COR-L47 (cell line): ENCODE data around the gene SMARCD1.
"Not testable (repeated sequence)": the region's sequence is repeated elsewhere in the genome, so short reads cannot be mapped to it uniquely, and the experiment has no call there.

Source experiments
- DNase-seq: peaks from one replicate; lab custom pipeline; 2025; lab: John Stamatoyannopoulos, UW

The SMARCD1 gene

DNA sequence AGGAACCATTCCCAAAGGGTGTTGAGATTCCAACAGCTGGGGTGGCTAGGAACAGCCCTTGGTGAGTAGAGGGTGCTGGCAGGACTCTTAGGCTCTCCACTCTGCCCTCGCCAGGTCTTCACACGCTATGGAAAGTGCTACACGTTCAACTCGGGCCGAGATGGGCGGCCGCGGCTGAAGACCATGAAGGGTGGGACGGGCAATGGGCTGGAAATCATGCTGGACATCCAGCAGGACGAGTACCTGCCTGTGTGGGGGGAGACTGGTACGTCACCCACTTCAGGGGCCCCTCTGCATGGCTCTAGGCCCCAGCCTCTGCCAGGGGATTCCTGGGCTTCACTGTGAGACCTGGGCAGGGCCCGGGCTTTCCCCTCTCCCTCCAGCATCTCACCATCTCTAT lies 8.0 kb upstream of the SMARCD1 start:
- no peak for DNase-seq

DNA sequence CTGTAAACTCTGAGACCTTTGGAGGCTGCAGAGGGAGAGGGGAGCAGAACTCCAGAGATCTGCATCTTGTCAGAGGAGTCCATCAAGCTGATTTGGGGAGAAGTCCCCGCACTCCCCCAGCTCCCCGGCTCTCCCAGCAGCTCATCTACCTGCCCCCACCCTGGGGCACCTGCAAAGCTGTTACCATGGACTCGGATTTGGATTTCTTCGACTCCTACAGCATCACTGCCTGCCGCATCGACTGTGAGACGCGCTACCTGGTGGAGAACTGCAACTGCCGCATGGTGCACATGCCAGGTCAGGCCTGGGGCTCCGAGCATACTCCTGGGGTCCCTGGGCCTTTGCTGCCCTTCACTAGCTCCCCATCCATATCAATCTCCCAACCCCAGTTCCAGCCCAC lies 6.9 kb upstream of the SMARCD1 start:
- DNase-seq, result no peak

DNA sequence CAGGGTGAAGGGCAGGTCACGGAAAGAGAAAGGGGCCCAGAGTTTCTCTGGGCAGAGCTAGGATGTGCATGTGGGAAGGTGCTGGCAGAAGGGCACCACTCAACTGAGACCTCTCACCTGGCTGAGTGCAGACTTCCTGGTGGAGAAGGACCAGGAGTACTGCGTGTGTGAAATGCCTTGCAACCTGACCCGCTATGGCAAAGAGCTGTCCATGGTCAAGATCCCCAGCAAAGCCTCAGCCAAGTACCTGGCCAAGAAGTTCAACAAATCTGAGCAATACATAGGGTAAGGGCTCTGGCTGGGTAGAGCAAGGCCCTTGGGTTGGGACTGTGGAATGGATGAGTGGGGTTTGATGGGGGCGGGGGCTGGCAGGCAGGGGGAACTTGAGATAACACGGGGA lies 5.4 kb upstream of the SMARCD1 start:
- no peak for DNase-seq

DNA sequence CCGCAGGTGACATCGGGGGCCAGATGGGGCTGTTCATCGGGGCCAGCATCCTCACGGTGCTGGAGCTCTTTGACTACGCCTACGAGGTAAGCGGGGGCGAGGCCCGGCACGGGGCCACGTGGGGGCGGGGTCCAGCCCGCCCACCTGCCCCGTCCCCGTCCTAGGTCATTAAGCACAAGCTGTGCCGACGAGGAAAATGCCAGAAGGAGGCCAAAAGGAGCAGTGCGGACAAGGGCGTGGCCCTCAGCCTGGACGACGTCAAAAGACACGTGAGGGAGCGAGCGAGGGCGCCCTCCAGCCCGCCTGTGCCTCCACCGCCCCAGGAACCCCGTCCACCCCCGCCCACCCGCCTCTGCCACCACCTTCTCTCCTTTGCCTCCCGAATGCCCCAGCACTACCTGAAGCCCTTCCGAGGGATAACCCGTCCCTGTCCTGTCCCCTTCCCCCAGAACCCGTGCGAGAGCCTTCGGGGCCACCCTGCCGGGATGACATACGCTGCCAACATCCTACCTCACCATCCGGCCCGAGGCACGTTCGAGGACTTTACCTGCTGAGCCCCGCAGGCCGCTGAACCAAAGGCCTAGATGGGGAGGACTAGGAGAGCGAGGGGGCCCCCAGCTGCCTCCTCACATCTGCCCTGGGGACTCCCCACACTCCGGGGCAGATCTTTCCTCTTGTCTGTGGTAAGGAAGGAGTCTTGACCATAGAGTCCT lies 3.9 kb upstream of the SMARCD1 start:
- no peak for DNase-seq

DNA sequence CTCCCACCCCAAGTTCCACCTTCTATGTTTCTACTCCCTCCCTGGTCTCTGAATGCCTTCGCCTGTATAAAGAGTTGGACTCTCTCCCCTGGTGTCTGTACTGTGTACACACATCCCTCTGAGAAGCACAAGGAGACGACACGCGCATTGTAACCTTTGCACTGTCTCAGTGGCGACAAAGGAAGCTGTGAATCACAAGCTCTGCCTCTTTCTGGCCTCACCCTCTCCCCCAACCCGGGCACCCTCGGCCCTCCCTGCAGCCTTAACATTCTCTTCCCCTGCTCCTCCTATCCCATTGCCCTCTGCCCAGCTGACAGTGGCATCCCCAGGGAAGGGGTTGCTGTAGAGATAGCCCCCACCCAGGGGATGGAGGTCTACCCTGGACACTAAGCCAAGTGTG lies 2.5 kb upstream of the SMARCD1 start:
- DNase-seq, result no peak

DNA sequence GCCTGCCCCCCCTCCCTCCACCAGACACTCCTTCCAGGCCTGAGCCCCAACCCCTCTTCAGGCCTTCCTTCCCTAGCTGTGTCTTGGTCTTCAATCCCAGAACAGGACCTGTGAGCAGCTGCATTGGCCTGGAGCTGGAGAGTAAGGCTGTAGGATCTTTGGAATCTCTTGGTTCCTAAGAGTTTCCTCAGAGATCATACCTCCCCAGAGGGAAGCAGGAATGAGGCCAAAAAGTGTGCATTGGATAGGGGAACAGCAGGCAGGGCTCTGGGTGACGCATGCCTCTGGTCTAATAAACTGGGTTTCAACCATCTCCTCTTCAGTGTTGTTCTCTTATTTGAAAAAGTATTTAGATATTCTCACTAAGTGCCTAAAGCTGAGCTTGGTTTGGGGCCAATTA lies 1.8 kb upstream of the SMARCD1 start:
- DNase-seq, result no peak

DNA sequence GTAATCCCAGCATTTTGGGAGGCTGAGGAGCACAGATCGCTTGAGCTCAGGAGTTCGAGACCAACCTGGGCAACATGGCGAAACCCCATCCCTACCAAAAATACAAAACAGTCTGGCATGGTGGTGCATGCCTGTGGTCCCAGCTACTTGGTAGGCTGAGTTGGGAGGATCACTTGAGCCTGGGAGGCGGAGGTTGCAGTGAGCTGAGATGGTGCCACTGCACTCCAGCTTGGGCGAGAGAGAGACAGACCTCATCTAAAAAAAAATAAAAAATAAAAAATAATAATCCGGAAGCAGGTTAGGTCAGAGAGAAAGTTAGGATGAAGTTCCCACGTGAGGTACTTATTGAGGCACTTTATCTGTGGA lies 750 bp upstream of the SMARCD1 start:
- DNase-seq, result not testable (repeated sequence)

DNA sequence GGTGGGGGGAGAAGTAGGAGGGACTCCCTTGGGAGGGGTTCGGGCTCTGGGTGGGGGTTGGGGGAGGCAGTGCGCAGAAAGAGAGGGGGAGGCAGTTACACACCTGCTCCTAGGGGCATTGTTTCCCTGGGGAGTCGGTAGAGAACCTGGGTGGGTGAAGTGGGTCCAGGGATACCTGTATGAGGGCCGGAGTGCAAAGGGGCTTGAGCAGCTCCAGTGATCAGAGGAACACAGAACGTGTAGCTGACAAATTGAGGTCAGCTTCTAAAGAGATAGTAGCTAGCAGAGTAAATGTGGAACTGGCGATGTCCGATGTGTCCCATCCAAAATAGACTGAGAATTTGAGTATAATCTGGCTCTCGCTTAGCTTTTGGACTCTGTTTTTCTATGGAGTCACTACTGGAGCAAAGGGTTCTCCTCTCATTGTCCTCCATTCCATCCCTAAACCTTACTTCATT lies 502 bp downstream of the SMARCD1 start:
- DNase-seq, result peak; percentile 55

DNA sequence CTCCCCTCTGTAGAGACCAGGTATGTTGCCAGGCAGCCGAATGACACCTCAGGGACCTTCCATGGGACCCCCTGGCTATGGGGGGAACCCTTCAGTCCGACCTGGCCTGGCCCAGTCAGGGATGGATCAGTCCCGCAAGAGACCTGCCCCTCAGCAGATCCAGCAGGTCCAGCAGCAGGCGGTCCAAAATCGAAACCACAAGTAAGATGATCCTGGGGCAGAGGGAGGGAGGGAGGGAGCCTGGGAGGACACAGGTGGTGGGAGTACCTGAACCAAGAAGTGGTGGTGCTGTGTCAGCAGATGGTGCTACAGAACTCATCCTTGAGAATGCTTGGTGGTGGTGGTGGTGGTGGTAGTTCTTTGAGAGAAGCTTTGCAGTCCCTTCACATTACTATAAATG lies 1.0 kb downstream of the SMARCD1 start:
- DNase-seq, result no peak

DNA sequence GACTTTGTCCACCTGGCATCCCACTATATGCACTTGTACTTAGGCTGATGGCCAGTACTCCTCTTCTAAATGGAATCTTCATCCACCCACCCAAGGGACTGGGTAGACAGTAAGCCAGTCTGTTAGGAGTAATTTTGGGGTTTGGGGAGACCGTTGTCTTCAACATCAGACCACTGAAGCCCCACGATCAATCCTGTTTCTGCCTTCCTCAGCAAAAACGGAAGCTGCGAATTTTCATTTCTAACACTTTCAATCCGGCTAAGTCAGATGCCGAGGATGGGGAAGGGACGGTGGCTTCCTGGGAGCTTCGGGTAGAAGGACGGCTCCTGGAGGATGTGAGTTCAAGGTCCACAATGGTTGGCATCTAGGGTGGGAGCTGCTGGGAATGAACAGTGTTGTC lies 2.0 kb downstream of the SMARCD1 start:
- no peak for DNase-seq

DNA sequence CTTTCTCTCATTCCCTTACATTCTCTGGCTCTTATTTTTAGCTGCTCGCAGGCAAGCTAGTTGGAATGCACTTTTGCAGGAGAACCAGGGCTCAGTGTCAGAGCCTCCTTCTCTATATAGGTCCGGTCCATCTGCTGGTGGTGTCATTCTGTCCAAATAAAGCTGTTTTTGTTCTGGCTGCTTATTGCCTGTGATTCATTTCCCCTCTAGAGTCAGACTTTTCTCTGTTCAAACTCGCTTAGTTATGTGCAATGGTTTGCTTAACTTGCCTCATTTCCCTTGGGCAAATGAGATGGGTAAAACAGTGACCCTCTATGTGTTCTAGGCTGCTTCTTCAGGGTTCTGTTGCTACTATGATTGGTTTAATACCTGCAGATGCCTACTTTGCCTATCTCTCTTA lies 2.9 kb downstream of the SMARCD1 start:
- DNase-seq, result no peak

DNA sequence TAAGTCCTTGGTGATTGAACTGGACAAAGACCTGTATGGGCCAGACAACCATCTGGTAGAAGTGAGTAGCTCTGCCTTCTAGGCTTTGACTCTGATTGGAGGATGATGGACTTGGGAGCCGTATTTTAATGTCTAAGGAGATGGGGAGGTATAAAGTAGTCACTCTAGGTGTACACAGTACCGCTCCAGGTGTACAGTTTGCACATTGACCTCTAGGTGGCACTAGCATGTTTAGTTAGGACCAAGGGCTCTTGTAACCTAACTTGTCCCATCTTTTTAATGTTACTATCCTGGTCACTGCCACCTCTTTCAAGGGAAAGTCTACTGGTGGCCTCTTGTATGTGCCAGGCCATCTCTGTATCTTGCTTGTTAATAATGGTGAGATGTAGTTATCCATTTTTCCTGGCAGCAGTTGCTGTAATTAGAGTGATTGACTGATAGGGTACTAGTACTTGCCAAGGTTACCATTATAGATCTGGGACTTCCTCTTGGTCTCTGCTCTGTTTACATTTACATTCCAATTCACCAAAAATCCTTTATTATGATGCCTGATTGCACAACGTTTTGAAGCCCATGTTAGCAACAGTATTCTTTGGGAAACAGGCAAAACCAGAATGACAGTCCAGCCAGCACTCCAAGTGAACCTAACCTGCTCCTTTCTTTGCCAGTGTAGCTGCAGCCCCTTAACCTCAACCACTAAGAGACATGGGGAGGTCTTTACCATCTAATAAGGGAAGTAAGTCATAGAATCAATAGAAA lies 3.6 kb downstream of the SMARCD1 start:
- DNase-seq, result peak; percentile 51

DNA sequence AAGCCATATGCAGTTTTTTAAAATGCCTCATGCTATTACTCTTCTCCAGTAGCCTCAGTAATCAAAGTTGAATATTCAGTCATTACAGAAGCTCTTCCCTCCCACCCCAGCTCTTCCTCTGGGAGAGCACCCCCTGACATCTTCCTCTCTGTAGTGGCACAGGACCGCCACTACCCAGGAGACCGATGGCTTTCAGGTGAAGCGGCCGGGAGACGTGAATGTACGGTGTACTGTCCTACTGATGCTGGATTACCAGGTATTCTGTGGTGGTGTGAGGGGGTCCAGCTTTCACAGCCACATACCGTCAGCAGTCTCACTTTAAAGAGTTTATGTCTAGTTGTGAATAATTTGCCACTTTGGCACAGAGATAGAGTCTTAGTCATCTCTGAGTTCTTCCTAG lies 4.6 kb downstream of the SMARCD1 start:
- no peak for DNase-seq

DNA sequence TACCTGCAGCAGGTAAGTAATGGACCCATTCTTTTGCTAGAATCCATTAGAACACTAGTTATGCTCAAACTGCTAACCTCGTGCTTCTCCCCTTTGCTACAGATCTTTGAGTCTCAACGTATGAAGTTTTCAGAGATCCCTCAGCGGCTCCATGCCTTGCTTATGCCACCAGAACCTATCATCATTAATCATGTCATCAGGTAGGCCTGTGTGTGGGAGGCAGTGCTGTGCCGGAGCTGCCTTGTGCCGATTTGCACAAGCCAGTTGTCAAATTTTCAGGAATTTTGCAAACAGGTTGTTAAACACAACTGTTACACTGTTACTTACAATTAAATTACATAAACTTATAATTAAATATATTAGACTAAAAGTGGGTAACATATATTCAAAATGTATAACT lies 5.2 kb downstream of the SMARCD1 start:
- no peak for DNase-seq

DNA sequence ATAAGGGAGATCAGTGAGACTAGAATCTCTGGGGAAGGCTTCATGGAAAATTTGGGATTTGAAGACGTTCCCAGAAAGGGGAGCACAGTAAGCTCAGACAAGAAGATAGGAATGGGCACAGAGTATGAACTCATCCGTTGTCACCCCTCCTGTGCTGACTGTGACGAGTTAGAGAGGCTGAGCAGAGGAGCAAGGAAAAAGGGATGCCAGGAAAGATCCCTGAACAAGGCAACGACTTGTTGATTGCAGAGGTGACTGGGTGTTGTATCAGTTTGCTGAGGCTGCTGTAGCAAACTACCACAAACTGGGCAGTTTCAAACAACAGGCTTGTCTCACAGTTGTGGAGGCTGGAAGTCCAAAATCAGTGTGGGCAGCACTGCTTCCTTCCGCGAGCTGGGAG lies 12.8 kb downstream of the SMARCD1 start:
- no peak for DNase-seq

DNA sequence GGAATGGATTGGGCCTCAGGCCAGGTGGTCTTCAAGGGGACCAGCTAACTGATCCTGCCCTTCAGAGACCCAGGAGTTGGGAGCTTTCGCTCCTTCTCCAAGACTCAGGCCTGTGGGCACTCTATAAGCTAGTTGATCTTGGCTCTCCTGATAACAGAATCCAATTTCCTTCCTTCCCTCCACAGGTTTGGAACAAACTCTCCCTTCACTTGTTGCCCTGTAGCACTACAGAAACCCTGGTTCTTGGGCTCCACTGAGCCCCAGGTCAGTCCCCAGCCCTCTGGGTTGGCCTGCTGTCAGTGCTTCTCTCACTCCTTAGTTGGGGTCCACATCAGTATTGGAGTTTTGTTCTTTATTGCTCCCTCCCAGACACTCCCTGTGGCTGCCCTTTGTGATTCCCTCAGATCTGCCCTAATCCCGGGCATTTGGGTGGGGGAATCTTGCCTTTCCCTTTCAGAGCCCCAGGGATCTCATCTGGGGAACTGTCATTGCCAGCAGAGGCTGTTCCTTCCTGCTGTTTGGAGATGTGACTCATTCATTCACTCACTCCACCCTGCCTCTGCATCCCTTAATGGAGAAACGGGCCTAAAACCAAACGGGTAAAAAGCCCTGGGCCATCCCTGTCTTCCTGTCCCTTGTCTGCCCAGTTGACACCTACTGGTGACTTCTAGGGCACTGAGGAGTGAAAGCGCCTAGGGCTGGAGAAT lies 14.3 kb downstream of the SMARCD1 start:
- no peak for DNase-seq

DNA sequence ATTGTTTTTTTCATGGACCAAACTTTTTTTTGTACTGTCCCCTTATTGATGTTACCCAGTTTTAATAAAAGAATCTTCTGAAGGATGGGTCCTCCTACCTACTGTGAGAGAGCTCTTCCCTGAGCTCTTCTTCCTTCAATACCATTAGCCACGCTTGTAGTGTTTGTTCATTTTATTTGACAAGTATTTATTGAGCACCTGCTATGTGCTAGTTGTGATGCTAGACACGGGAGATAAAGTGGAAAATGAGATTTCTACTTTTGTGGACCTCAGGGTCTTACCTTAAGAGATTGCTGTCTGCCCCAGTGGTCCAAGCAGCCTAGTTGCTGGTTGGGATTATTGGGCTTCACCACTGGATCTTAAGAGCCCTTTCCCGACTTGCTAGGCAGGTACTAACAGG lies 15.4 kb downstream of the SMARCD1 start:
- no peak for DNase-seq

DNA sequence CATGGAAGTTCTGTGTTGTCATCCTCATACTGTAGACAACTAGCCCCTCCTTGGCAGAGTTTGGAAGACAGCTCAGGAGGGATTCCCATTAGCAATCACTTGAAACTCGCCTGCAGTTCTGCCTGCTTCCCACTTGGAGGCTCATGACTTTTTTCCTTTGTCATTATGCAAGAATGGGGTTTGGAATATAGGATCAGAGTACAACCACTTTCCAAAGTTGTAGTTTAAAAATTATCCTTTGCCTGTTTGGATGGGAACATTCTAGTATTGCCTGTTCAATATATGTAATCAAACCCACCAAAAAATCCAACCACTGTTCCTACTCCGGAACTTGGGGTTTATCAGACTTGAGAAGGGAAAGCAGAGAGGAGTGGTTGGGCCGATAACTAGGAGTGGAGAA lies 16.5 kb downstream of the SMARCD1 start:
- DNase-seq, result no peak

DNA sequence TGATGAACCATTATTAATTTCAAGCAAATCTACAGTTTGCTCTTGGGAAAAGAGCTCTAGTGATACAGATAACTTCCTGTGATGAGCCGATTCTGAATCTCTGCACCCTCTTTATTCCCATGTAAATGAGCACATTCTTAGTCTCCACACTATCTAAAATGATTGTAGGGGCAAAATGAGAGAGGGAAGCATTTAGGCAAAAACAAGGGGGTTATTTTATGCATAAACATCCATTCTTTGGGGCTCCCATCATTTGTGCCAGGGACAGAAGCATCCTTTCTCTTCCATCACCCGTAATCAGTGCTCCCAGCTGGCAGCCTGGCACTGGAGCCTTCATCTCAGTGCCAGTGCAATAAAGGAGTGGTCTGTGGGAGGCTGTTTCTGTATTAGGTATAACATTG lies 17.0 kb downstream of the SMARCD1 start:
- no peak for DNase-seq

DNA sequence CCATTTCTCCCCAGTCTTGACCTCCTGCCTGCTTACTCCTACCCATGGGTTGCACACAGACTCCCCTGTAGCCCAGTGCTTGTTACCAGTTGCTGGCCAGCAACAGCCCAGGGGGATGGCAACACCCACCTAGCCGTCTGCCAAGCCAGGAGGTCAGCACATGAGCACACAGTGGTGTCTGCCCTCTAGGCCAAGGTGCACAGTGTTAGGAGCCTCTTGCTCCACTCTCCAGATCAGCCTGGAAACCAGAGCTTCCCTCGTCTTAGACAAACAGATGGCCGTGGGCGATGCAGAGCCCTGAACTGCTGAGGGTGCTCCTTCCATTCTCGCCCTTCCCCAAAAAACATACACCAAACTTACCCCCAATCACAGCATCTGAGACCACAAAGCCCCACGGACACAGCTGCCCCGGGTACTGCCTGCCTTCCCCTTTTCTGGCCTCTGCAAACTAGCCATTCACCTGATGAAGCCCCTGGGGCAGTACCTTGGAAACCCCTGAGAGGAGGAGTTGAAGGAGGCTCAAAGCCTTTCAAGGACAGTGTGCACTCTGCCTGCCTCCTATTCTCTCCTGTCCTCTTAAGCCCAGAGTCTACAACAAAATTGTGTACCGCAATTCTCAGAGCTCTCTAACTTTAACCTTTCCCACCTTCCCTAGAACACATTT lies 17.6 kb downstream of the SMARCD1 start:
- DNase-seq, result no peak

DNA sequence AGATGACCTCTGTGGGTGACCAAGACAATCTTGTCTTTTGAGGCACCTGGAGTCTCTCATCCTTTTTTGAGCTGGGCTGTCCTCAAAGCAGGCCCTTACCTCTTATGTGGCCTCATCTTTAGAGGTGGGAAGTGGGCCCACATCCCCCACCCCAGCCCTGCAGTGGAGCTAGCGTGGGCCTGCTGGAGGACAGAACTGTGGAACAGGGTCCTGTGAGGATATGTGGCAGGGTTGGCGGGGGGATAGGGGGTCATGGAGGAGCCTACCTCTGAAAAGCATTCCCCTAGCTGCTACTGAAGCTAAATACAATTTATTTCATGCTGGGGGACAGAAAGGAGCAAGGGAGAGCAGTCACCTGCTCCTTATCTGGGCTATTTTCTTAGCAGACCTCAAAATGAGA lies 18.2 kb downstream of the SMARCD1 start:
- no peak for DNase-seq

DNA sequence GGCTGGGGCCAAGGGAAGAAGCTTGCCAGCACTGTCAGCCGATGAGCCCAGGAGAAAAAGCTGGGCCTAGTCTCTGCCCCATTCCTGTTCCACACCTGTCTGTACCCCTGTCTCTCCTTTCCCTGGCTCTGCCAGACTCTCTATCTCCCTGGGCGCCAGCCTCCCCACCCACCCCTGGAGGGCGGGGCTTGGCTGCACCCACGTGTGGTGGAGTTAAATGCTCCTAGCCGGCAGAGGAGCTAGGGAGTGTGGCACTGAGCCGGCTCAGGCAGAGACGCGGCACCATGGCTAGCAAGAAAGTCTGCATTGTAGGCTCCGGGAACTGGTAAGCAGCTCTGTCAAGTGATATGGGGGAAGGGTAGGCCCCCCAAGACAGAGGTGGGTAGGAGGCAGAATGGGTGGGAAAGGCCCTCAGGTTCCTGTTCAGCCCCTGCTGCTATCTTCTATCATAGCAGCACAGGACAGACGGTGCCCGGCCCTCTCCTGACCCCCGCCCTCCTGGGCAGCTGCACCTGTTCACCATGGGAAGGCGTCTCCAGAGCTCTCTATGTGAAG lies 18.7 kb downstream of the SMARCD1 start, which contains the start of gene GPD1:
TSS of gene GPD1 (plus strand) at position 242 of the 555 bp plus-strand sequence. CDS start at position 285, 43 bp downstream.
- peak; percentile 79 for DNase-seq
